IPS DF 6.9 (cell line): ENCODE results near the gene DOC2A.
"Not testable (repeated sequence)": the region's sequence is repeated elsewhere in the genome, so short reads cannot be mapped to it uniquely, and the experiment has no call there.

Experiments used
- DNase-seq: peaks from one replicate; pipeline ENCODE4 v3.0.0-alpha.2; 2013; ENCODE audit warnings: low read depth, low spot score
- H3K27ac ChIP-seq: one replicate; pipeline ENCODE4 v1.5.1; 2013; ENCODE audit warnings: low read length, control low read depth
- H3K27me3 ChIP-seq: 2 replicates; pipeline ENCODE4 v1.6.1; 2013; ENCODE audit warnings: mild to moderate bottlenecking, low read length; ENCODE audit not compliant: control insufficient read depth, insufficient read depth
- H3K36me3 ChIP-seq: 2 replicates; pipeline ENCODE4 v1.6.1; 2013; ENCODE audit warnings: low read length; ENCODE audit not compliant: control insufficient read depth, insufficient read depth
- H3K4me1 ChIP-seq: 2 replicates; pipeline ENCODE4 v1.6.1; 2013; ENCODE audit warnings: low read length; ENCODE audit not compliant: control insufficient read depth, insufficient read depth
- H3K4me3 ChIP-seq: 2 replicates; pipeline ENCODE4 v1.5.1; 2013; ENCODE audit warnings: mild to moderate bottlenecking, low read length
- H3K9me3 ChIP-seq: 2 replicates; pipeline ENCODE4 v1.6.1; 2013; ENCODE audit warnings: low read length, inconsistent platforms; ENCODE audit not compliant: control insufficient read depth, insufficient read depth
- WGBS: extraction: QIAGEN DNeasy Blood & Tissue Kit; methylation state at CpG from one replicate; pipeline ENCODE4 v1.1.7; 2013; ENCODE audit warnings: mixed read lengths, missing lambda C conversion rate; ENCODE audit not compliant: insufficient read length, insufficient coverage; 5-methylcytosine and 5-hydroxymethylcytosine counted together

DOC2A gene

DNA sequence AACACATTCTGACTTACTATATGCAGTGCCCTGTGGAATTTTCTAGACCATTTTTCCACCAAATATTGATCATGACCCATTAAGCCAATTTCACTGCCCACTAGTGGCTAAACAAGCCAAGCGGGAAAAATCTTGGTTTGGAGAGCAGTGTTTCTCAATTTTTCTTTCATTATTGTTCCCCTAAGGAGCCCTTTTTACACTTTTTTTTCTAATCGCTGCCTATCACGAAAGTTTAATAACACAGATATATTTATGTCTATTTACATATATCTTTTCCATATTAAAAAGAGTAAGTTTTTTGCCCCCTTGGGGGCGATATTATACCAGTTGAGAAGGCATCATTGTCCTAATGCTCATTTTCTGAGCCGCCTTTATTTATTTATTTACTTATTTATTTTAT, 31.0 kb upstream of the DOC2A start:
- Histone ChIP-seq H3K36me3 (no peaks in the 10 kb centered on the region), H3K27me3 (no peaks in the 10 kb centered on the region), H3K27ac (no peak overlapping the region), H3K4me3 (no peak overlapping the region), H3K4me1 (no peaks in the 10 kb centered on the region), H3K9me3 (no peaks in the 10 kb centered on the region)
- WGBS, result no CpG with 5 or more reads among the region's 5 CpGs
- DNase-seq, result no peak

DNA sequence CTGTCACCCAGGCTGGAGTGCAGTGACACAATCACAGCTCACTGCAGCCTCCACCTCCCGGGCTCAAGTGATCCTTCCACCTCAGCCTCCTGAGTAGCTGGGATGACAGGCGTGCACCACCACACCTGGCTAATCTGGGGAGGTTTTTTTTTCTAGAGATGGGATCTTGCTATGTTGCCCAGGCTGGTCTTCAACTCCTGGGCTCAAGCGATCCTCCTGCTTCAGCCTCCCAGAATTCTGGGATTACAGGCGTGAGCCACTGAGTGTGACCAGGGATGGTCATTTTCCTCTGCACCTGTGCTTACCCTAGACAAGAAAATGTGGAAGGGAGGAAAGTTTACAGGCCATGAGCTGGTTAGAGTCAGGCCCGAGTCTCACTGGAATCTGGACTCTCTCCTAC, 29.9 kb upstream of the DOC2A start:
- H3K27ac ChIP-seq, DNase-seq, H3K4me3 ChIP-seq, H3K4me1 ChIP-seq, H3K36me3 ChIP-seq, H3K9me3 ChIP-seq, H3K27me3 ChIP-seq: not testable (repeated sequence)
- WGBS, result no CpG with 5 or more reads among the region's 5 CpGs

DNA sequence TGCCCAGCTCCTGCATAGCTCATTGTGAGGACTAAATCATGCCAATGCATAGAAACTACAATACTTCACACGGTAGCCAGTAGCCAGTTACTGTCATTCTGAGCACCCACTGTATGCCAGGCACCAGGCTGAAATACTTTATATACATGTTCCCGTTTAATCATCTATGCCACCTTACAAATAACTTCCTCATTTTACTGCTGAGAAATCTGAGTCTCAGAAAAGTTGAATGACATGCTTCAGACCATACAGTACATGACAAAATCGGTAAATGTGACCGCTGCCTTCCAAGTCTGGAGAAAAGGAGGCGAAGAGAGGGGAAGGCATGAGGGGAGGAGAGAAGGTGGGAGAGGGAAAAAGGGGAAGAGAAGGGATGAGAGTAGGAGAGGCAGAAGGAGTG, 29.4 kb upstream of the DOC2A start:
- no peak overlapping the region for H3K4me3 ChIP-seq
- DNase-seq, result no peak
- no peak overlapping the region for H3K27ac ChIP-seq
- H3K4me1 ChIP-seq, result no peaks in the 10 kb centered on the region; the same call in 1 of the 2 replicates
- no peaks in the 10 kb centered on the region for H3K27me3 ChIP-seq
- WGBS, result no CpG with 5 or more reads among the region's 5 CpGs
- H3K9me3 ChIP-seq, result no peaks in the 10 kb centered on the region
- no peaks in the 10 kb centered on the region for H3K36me3 ChIP-seq

DNA sequence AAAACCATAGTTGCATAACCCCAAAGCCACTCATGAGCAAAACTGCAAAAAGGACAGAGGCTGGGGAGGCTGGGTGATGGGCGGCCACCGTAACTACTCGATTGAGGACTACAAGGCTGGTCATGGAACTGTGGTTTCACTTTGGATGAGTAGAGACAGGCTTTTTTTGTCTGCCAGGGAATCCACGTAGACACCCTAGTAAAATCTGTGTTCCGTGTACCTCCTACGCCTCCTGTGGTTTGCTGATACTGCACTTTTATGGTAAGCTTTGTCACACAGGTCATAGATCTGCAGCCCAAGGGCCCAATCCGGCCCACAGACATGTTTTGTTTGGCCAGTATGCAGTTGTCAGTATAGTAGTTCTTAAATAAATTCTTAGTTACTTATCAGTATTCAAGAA, 22.4 kb upstream of the DOC2A start:
- Histone ChIP-seq H3K36me3 (no peaks in the 10 kb centered on the region), H3K4me3 (no peak overlapping the region), H3K27me3 (no peaks in the 10 kb centered on the region), H3K4me1 (peaks cover 7% of the 10 kb centered on the region), H3K9me3 (no peaks in the 10 kb centered on the region), H3K27ac (no peak overlapping the region)
- no CpG with 5 or more reads among the region's 7 CpGs for WGBS
- DNase-seq, result no peak

DNA sequence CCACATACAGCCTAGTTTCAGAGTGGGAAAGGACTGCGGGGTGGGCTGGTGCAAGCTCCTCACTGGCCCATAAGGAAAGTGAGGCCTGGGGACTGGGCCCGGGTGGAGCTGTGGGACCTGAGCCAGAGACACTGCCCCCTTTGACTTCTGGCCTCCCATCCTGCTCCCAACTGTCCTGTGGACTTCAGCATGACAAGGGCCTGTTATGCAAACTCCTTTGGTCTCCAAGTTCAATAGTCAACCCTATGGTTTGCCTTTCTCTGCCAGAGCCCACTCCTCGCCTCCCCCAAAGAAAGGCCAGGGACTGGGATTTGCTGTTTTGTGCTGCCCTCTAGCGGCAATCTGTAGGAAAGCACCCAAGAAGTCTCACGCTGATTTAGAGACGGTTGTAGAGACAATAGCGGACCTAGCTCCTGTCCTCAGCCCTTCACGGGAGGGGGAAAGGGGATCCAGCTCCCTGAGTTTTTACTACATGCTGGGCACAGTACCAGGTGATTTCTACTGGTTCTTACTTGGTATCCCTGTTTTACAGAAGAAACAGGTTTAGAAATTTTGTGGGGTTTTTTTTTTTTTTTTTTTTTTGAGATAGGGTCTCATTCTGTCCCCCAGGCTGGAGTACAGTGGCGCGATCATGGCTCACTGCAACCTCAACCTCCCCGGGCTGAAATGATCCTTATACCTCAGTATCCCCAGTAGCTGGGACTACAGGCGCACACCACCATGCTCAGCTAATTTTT, 21.4 kb upstream of the DOC2A start:
- H3K9me3 ChIP-seq, result no peaks in the 10 kb centered on the region
- H3K27ac ChIP-seq, result no peak overlapping the region
- peaks cover 7% of the 10 kb centered on the region for H3K4me1 ChIP-seq
- no peak for DNase-seq
- no peak overlapping the region for H3K4me3 ChIP-seq
- WGBS, result no CpG with 5 or more reads among the region's 12 CpGs
- H3K36me3 ChIP-seq, result no peaks in the 10 kb centered on the region
- no peaks in the 10 kb centered on the region for H3K27me3 ChIP-seq

DNA sequence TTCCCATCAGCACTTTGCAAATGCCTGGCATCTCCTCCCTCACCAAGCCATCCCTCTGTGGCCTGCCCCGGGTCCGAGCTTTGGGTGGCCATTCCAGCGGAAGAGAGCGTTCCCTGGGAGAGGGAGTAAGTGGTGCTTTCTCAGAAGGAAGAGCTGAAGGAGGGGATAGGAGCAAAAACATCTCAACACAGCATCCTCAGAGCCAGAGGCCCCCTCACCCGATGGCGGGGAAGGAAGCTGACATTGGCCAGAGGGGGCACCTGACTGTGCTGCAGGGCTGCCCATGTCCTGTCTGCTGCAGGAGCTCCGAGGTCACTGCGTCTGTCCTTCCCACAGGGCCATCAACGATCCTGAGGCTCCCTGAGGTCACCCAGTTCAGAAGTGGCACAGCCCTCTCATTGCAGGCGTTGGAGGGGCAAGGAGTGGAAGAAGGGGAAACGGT, 20.7 kb upstream of the DOC2A start:
- Histone ChIP-seq H3K27ac (no peak overlapping the region), H3K9me3 (no peaks in the 10 kb centered on the region), H3K36me3 (no peaks in the 10 kb centered on the region; the same call in 1 of the 2 replicates), H3K27me3 (no peaks in the 10 kb centered on the region), H3K4me1 (peaks cover 7% of the 10 kb centered on the region), H3K4me3 (peak overlapping the region; percentile 65; the same call in 1 of the 2 replicates)
- no peak for DNase-seq
- no CpG with 5 or more reads among the region's 11 CpGs for WGBS

DNA sequence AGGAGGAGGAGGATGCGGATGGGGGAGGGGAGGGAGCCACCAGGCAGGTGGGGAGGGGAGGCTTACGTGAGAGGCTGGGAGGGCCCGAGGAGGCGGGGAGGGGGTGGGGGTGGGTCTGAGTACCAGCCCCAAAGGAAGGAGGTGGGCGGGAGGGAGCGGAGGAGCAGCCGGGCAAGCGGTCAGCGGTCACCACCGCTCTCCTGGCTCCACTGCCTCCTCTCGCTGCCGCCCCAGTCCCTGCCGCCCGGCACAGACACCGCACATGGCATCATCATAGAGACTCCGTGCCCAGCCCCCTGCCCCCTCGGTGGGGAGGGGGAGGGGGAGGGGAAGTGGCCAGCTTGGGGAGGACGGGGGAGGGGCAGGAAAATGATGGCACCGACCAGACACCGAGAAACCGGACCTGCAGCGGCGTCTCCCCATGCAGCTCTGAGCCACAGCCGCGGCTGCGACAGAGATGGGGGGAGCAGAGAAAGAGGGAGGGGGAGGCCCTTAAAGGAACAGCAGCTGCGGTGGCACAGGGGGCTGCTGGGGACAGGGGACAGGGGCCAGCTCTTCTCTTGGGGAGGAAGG, 20.1 kb upstream of the DOC2A start, which contains the start of gene TLCD3B:
TLCD3B (minus strand) TSS at position 431 of the 573 bp plus-strand sequence. CDS start 744 bp downstream, outside the sequence.
- peaks cover 7% of the 10 kb centered on the region for H3K4me1 ChIP-seq
- H3K4me3 ChIP-seq, result peak within 1 kb of the TSS; percentile 65; the same call in 1 of the 2 replicates
- H3K9me3 ChIP-seq, result no peaks in the 10 kb centered on the region
- no peaks in the 10 kb centered on the region for H3K27me3 ChIP-seq
- no peak for DNase-seq
- no CpG with 5 or more reads among the region's 27 CpGs for WGBS
- H3K27ac ChIP-seq, result no peak within 1 kb of the TSS
- H3K36me3 ChIP-seq, result no peaks in the 10 kb centered on the region; the same call in 1 of the 2 replicates

DNA sequence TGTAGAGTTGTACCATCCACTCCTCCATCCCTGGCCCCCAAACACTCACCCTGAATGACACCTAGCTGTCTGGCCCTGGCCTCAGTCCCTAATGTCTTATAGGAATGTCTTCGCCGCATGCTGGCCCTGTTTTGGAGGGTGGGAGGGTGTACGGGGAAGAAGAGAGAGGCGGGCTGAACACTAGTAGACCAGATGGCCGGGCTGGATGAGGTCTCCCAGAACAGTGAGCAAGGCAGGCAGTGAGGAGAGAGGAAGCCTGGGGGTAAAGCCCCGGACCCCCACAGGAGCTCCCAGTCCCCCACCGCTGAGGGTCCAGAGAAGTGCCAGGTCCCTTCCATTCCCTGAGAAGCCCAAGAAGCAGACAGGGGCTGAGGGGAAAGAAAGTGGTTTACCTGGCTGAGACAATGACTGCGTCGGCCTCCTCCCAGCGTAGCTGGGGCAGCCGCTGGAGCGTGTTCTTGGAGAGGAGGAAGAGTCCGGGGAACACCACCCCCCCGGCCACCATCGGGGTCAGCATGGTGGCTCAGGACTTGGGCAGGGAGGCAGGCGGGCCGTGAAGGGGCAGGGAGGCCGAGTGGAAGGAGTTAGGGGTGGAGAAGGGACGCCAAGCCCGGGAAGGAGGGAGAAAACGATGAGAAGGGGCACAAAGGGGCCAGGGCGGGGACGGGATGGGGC, 19.3 kb upstream of the DOC2A start:
- no peak for DNase-seq
- no peaks in the 10 kb centered on the region for H3K9me3 ChIP-seq
- no CpG with 5 or more reads among the region's 23 CpGs for WGBS

DNA sequence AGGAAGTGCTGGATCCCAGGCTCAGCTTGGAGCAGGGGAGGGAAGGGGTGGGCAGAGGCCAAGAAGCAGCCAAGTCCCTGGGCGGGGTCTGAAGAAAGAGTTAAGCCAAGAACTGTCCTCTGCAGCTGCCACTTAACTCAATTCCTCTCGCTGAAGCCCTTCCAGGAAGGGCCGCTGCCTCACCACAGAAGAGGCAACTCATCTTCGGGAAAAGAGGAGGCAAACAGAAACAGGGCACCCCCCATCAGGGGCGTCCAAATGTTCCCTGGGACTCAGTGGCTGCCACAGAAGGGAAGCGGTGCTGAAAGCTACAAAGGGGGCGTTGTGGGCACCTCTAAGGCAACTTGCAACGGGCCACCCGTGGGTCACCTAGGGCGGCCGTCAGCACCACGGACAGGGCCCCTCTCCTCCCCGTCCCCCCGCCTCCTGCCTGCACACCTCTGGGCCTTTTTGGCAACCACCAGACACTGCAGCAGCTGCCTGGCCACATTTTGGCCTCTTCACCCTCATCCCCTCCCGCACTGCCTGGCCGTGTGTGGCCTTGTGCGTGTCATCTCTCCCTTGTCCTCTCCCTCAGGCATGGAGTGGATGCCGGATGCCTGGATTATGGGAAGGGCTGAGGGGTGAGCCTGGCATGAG, 17.7 kb upstream of the DOC2A start:
- no CpG with 5 or more reads among the region's 18 CpGs for WGBS
- Histone ChIP-seq H3K9me3 (no peaks in the 10 kb centered on the region), H3K4me1 (peaks cover 7% of the 10 kb centered on the region), H3K36me3 (no peaks in the 10 kb centered on the region; the same call in 1 of the 2 replicates), H3K27me3 (no peaks in the 10 kb centered on the region), H3K27ac (no peak overlapping the region), H3K4me3 (no peak overlapping the region)
- no peak for DNase-seq

More for the DNA sequence above, 19.3 kb upstream of the DOC2A start:
- H3K4me3 ChIP-seq, result peak overlapping the region; percentile 65; the same call in 1 of the 2 replicates
- H3K27me3 ChIP-seq, result no peaks in the 10 kb centered on the region
- no peaks in the 10 kb centered on the region; the same call in 1 of the 2 replicates for H3K36me3 ChIP-seq
- peaks cover 7% of the 10 kb centered on the region for H3K4me1 ChIP-seq
- H3K27ac ChIP-seq, result no peak overlapping the region
